ENCODE data around the gene LBX1.
A peak's percentile ranks its signal among the peaks of the same experiment; 100 is the strongest.

Gene LBX1

GRCh38 chr10:101236376-101237080, 7.3 kb upstream of the LBX1 start:
- no peak for DNase-seq (ENCODE audit: low spot score in 2 of 2)
- no peak overlapping the region for H3K4me3 ChIP-seq
- no peaks in the 10 kb centered on the region for H3K27me3 ChIP-seq (ENCODE audit: low read depth)
- in situ Hi-C loops (cut with MboI; ENCODE audit: low sequenced_read_pairs): no loop called here
- no peaks in the 10 kb centered on the region for H3K9me3 ChIP-seq
- H3K36me3 ChIP-seq (replicated peaks): no peaks in the 10 kb centered on the region; the same call in 1 of the 2 replicates
- no peaks in the 10 kb centered on the region for H3K4me1 ChIP-seq

- H3K4me1 ChIP-seq: peaks cover 3% of the 10 kb centered on the region
- no peaks in the 10 kb centered on the region for H3K27me3 ChIP-seq (ENCODE audit: low read depth)
- H3K9me3 ChIP-seq: no peaks in the 10 kb centered on the region
- in situ Hi-C loops (cut with MboI; ENCODE audit: low sequenced_read_pairs): no loop called here
- H3K36me3 ChIP-seq (replicated peaks): no peaks in the 10 kb centered on the region; the same call in 1 of the 2 replicates
- H3K4me3 ChIP-seq: no peak overlapping the region
- no peak for DNase-seq (ENCODE audit: low spot score in 2 of 2)
Observed at GRCh38 chr10:101235766-101236165, 6.5 kb upstream of the LBX1 start.

DNA sequence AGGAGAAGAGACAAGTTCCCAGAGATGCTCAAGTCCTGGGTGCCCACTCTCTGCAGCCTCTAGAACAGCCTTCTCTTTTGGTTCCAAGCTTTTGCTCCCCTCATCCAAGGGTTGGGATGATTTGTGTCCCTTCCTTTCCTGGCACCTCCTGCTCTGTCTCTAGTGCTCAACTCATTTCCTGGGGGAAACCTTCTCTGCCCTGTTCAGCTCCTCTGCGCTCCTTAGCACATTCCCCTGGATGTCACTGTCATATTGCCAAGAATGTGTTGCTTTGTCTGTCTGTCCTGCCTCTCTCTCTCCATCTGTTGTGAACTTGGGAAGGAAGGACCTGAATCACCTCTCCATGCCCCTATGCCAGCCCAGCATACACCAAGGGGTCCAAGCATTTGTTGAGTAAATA, 5.1 kb upstream of the LBX1 start:
- no peaks in the 10 kb centered on the region for H3K9me3 ChIP-seq
- in situ Hi-C loops (cut with MboI; ENCODE audit: low sequenced_read_pairs): no loop called here
- no peak for DNase-seq (ENCODE audit: low spot score in 2 of 2)
- no peaks in the 10 kb centered on the region for H3K27me3 ChIP-seq (ENCODE audit: low read depth)
- peaks cover 8% of the 10 kb centered on the region for H3K4me1 ChIP-seq
- H3K4me3 ChIP-seq: no peak overlapping the region
- H3K36me3 ChIP-seq (replicated peaks): no peaks in the 10 kb centered on the region

- in situ Hi-C loops (cut with MboI; ENCODE audit: low sequenced_read_pairs): no loop called here
Observed at GRCh38 chr10:101233863-101234262, 4.6 kb upstream of the LBX1 start.

GRCh38 chr10:101233443-101233842, 4.2 kb upstream of the LBX1 start:
- in situ Hi-C loops (cut with MboI; ENCODE audit: low sequenced_read_pairs): no loop called here

More at GRCh38 chr10:101233863-101234262, 4.6 kb upstream of the LBX1 start:
- Histone ChIP-seq H3K9me3 (no peaks in the 10 kb centered on the region), H3K4me1 (peaks cover 8% of the 10 kb centered on the region), H3K27me3 (ENCODE audit: low read depth) (no peaks in the 10 kb centered on the region), H3K4me3 (no peak overlapping the region), H3K36me3 (replicated peaks) (no peaks in the 10 kb centered on the region)
- DNase-seq (ENCODE audit: low spot score in 2 of 2): no peak

GRCh38 chr10:101231912-101232689, 2.8 kb upstream of the LBX1 start:
- in situ Hi-C loops (cut with MboI; ENCODE audit: low sequenced_read_pairs): no loop called here
- Histone ChIP-seq H3K4me1 (peaks cover 8% of the 10 kb centered on the region), H3K36me3 (replicated peaks) (no peaks in the 10 kb centered on the region), H3K27me3 (ENCODE audit: low read depth) (no peaks in the 10 kb centered on the region), H3K9me3 (no peaks in the 10 kb centered on the region), H3K4me3 (no peak overlapping the region)
- no peak for DNase-seq (ENCODE audit: low spot score in 2 of 2)

More at GRCh38 chr10:101233443-101233842, 4.2 kb upstream of the LBX1 start:
- Histone ChIP-seq H3K27me3 (ENCODE audit: low read depth) (no peaks in the 10 kb centered on the region), H3K9me3 (no peaks in the 10 kb centered on the region), H3K36me3 (replicated peaks) (no peaks in the 10 kb centered on the region), H3K4me1 (peaks cover 8% of the 10 kb centered on the region), H3K4me3 (no peak overlapping the region)
- DNase-seq (ENCODE audit: low spot score in 2 of 2): no peak

DNA sequence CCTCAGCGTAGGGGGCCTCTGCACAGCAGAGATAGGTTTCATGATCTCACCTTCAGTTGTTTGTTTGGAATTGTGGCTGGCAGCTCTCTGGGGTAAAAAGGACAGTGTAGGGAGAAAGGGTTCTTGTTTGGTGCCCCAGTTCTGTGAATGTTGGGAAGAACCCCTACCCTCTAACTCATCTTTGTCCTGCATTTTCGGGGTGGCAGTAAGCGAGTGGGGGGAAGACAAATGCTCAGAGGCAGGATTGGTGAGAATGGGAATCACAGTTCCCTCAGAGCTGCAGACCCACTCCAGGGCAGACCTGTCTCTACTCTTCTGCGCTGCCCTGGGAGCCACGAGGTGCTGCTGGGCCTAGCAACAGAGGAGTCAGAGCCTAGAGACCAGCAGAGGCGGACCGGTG, 1.8 kb upstream of the LBX1 start:
- Histone ChIP-seq H3K9me3 (no peaks in the 10 kb centered on the region), H3K36me3 (replicated peaks) (no peaks in the 10 kb centered on the region), H3K4me1 (peaks cover 8% of the 10 kb centered on the region), H3K4me3 (peak overlapping the region; percentile 42), H3K27me3 (ENCODE audit: low read depth) (no peaks in the 10 kb centered on the region)
- no peak for DNase-seq (ENCODE audit: low spot score in 2 of 2)
- in situ Hi-C loops (cut with MboI; ENCODE audit: low sequenced_read_pairs): no loop called here

DNA sequence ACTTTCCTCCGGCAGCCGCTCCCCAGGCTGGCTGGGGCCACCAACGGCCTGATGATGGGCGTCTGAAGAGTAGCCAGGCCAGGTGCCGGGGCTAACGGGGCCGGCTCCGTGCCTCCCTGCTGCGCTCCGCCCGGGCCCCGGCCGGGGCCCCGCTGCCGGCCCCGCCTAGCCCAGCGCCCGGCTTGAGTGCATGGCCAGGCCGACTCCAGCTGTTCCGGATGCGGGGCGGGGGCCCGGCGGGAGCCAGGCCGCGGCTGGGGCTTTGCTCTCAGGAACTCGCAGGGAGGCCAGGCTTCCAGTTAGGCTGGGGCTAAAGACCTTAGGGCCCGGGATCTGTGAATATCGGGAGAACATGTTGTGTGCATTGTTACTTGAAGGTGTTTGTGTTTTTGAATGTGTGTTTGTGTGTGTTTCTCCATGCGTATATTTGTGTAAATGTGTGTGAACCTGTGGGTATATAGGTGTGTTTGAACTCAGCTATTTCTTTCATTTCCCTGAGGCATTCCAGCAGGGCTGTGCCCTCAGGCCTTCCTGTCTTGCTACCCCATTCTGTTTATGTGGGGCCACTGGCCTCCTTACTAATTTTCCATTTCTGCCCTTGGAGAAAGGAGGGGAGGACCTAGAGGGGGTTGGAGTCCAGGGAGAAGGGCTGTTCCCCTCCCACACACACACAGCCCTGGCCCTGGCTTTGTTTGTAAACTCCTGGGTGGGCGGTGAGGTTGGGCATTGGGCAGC, 1.1 kb upstream of the LBX1 start:
- peak; percentile 13 to 53 for DNase-seq (ENCODE audit: low spot score in 2 of 2)
- H3K9me3 ChIP-seq: no peaks in the 10 kb centered on the region
- H3K36me3 ChIP-seq (replicated peaks): no peaks in the 10 kb centered on the region
- in situ Hi-C loops (cut with MboI; ENCODE audit: low sequenced_read_pairs): no loop called here
- no peaks in the 10 kb centered on the region for H3K27me3 ChIP-seq (ENCODE audit: low read depth)
- H3K4me3 ChIP-seq: peak overlapping the region; percentile 42
- H3K4me1 ChIP-seq: peaks cover 8% of the 10 kb centered on the region

- in situ Hi-C loops (cut with MboI; ENCODE audit: low sequenced_read_pairs): no loop called here
- no peak for DNase-seq (ENCODE audit: low spot score in 2 of 2)
- Histone ChIP-seq H3K27me3 (ENCODE audit: low read depth) (no peaks in the 10 kb centered on the region), H3K36me3 (replicated peaks) (no peaks in the 10 kb centered on the region), H3K4me3 (peak overlapping the region; percentile 42; the same call in 1 of the 2 replicates), H3K4me1 (peaks cover 8% of the 10 kb centered on the region), H3K9me3 (no peaks in the 10 kb centered on the region)
Observed at GRCh38 chr10:101228966-101229265, 347 bp downstream of the LBX1 start.

DNA sequence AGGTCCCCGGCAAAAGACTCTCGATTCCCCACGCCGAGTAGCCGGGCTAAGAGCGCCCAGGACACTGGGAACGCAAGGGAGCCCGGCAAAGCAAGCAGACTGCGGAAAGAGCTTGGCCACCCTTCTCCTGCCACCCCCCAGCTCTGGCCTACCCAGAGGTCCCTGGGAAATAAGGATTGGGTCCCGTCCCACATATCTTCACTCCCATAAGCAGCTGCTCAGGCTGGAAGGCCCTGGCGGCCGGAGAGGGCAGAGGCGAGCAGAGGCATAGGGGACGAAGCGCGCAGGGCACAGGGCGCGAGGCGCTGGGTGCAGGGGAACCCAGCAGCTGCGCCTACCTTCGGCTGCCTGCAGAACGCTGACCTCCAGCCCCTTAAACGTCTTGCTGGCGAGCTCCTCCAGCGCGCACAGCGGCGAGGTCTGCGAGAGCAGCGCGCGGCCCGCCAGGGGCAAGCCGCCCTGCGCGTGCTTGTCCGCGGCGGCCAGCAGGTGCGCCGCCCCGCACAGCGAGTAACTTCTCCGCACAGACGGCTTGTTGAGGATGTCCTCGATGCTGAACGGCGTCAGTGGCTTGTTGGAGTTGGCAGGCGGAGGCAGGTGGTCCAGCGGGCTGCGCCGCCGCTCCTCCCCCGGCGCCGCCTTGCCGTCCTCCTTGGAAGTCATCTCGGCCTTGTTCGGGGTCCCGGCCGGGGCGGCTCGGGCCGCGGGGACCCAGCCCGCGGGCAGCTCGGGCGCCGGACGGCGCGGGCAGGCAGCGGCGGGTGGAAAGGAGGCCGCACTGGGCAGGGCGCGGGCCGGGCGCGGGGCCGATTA, 904 bp downstream of the LBX1 start:
- in situ Hi-C loops (cut with MboI; ENCODE audit: low sequenced_read_pairs): no loop called here
- Histone ChIP-seq H3K4me3 (no peak overlapping the region), H3K36me3 (replicated peaks) (no peaks in the 10 kb centered on the region), H3K4me1 (peaks cover 8% of the 10 kb centered on the region), H3K27me3 (ENCODE audit: low read depth) (no peaks in the 10 kb centered on the region), H3K9me3 (no peaks in the 10 kb centered on the region)
- no peak for DNase-seq (ENCODE audit: low spot score in 2 of 2)

DNA sequence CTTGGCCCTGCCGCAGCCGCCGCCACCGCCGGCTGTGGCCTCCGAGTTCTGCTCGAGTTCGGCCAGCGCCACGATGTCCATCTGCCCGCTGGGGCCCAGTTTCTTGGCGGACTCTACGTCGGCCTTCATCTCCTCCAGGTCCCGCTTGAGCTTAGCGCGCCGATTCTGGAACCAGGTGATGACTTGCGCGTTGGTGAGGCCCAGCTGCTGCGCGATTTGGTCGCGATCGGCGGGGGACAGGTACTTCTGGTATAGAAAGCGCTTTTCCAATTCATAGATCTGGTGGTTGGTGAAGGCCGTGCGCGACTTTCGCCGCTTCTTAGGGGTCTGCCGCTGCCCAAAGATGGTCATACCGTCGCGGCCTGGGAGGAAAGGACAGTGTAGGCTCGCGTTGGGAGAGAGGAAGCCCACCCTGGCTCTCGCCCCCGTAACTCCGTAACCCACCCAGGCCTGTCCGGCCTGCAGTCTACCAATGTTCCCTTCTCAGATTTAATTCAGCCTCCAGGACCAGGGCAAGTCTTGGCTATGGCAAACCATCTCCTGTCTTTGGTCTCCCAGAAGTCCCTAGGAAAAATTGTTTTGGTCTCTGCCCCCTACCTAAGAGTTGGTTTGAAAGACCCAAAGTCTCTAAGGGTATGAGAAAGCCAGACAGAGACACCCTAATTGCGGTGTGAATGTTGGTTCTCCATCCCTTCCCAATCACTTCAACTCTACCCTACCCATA, 1.7 kb downstream of the LBX1 start:
- H3K27me3 ChIP-seq (ENCODE audit: low read depth): no peaks in the 10 kb centered on the region
- H3K36me3 ChIP-seq (replicated peaks): no peaks in the 10 kb centered on the region
- no peak for DNase-seq (ENCODE audit: low spot score in 2 of 2)
- H3K4me3 ChIP-seq: no peak overlapping the region
- no peaks in the 10 kb centered on the region for H3K9me3 ChIP-seq
- in situ Hi-C loops (cut with MboI; ENCODE audit: low sequenced_read_pairs): no loop called here
- H3K4me1 ChIP-seq: peaks cover 8% of the 10 kb centered on the region

GRCh38 chr10:101226491-101227428, 2.5 kb downstream of the LBX1 start:
- DNase-seq (ENCODE audit: low spot score in 2 of 2): no peak
- Histone ChIP-seq H3K27me3 (ENCODE audit: low read depth) (no peaks in the 10 kb centered on the region), H3K4me3 (no peak overlapping the region), H3K9me3 (no peaks in the 10 kb centered on the region), H3K36me3 (replicated peaks) (no peaks in the 10 kb centered on the region), H3K4me1 (peaks cover 8% of the 10 kb centered on the region)
- in situ Hi-C loops (cut with MboI; ENCODE audit: low sequenced_read_pairs): no loop called here
